ENCODE data around the gene C9orf85. TPM values are rescaled to one million over a fixed set of nuclear protein-coding genes. Genes with fewer than 3 reads are reported as not detected.
A peak's percentile ranks its signal among the peaks of the same experiment; 100 is the strongest.

C9orf85 gene
- total RNA-seq, 1 experiment from 2014 or later: 14.4 TPM

DNA sequence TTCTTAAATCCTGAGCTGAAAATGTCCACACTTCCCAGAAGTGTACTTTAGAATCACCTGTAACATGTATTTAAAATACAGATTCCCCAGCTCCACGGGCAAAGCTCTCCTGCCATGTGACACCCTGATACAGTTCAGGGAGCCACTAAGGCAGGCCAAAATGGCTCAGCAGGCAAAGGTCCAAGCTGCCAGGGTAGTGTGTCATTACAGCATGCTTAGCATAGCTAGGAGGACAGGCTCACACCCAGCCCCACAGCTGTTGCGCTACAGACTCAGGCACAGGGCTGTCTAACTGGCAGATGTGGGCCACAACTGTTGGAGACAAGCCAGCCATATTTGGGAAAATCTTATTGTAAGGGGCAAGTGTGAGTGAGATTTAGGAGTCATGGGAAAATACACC lies 73.0 kb downstream of the C9orf85 start:
- Histone ChIP-seq H4K5ac (ENCODE audit: insufficient read length, low read depth, low read length) (no peak overlapping the region), H4K91ac (ENCODE audit: insufficient read length, low read depth, low read length) (no peak overlapping the region), H3K79me2 (ENCODE audit: insufficient read depth, low read length) (no peaks in the 10 kb centered on the region), H2BK5ac (ENCODE audit: insufficient read length, low read length) (no peak overlapping the region), H3K9me3 (ENCODE audit: control insufficient read depth, low read depth, low read length) (no peaks in the 10 kb centered on the region), H4K8ac (replicated peaks; ENCODE audit: insufficient read length, low read depth, low read length) (no peak overlapping the region), H4K20me1 (ENCODE audit: control insufficient read depth, insufficient read depth, insufficient read length) (no peaks in the 10 kb centered on the region), H3K79me1 (ENCODE audit: insufficient read depth, low read depth, low read length, poor library complexity, severe bottlenecking) (no peaks in the 10 kb centered on the region), H2AK5ac (ENCODE audit: insufficient read length, low read length) (no peak overlapping the region), H3K4ac (ENCODE audit: low read depth, low read length) (no peak overlapping the region), H3K9ac (ENCODE audit: extremely low read depth, insufficient read length, low read length) (no peak overlapping the region), H3K18ac (ENCODE audit: insufficient read length, low read depth, low read length) (no peak overlapping the region), H3K56ac (ENCODE audit: insufficient read length, low read depth, low read length) (no peak overlapping the region), H2BK120ac (ENCODE audit: low read depth, low read length, poor library complexity, severe bottlenecking) (no peak overlapping the region), H3K14ac (ENCODE audit: insufficient read depth, low read length) (no peak overlapping the region), H2BK12ac (ENCODE audit: insufficient read length, low read depth, low read length) (no peak overlapping the region), H3K4me1 (ENCODE audit: insufficient read depth, low read length) (peaks cover 11% of the 10 kb centered on the region; the same call in 1 of the 2 replicates), H2AFZ (ENCODE audit: low read length) (no peak overlapping the region), H3K23me2 (ENCODE audit: insufficient read length, low read depth, low read length, poor library complexity, severe bottlenecking) (no peaks in the 10 kb centered on the region), H3T11ph (ENCODE audit: low read length) (no peak overlapping the region), H3K27ac (ENCODE audit: insufficient read length, low read depth, low read length) (no peak overlapping the region), H3K23ac (ENCODE audit: insufficient read length, low read depth, low read length) (no peak overlapping the region), H2BK20ac (ENCODE audit: low read depth, low read length, poor library complexity, severe bottlenecking) (no peak overlapping the region), H3K27me3 (ENCODE audit: insufficient read depth, low read length) (no peaks in the 10 kb centered on the region), H3K4me2 (ENCODE audit: insufficient read depth, insufficient read length, low read length) (no peak overlapping the region), H2BK15ac (ENCODE audit: low read depth, low read length) (no peak overlapping the region)
- H3K4me1 Mint-ChIP-seq: peaks cover 21 to 24% of the 10 kb centered on the region in 2 experiments
- DNase-seq: no peak
- no peaks in the 10 kb centered on the region for H3K9me3 Mint-ChIP-seq
- H3K4me3 Mint-ChIP-seq: no peak overlapping the region
- H3K27ac Mint-ChIP-seq: peak overlapping the region in 2 of 3 experiments; percentile 11 to 91; a peak in 2 of 7 replicates
- H3K36me3 Mint-ChIP-seq (ENCODE audit: insufficient read depth in 1 of 3, low read depth in 3 of 3): peaks cover 0 to 8% (median 2%) of the 10 kb centered on the region in 3 experiments; a peak in 2 of 7 replicates
- no peak for TF ChIP-seq CTCF (conservative IDR thresholded peaks at IDR 0.05)
- no CpG with 5 or more reads among the region's 2 CpGs for WGBS (ENCODE audit: extremely low coverage, insufficient read length, low lambda C conversion rate)
- H3K27me3 Mint-ChIP-seq (ENCODE audit: low read depth): no peaks in the 10 kb centered on the region; the same call in 1 of the 2 replicates

Data from H9 (cell line).